DOHH2 (cell line): ENCODE results near the gene SLAMF1.

Source experiments
- CTCF ChIP-seq: fragments of 200-600 bp; sonication (generic); IDR thresholded peaks from one replicate; pipeline ENCODE4 v1.5.1; 2014; ENCODE audit warnings: antibody characterized with exemption, mild to moderate bottlenecking, low read depth, low read length; ENCODE audit not compliant: poor library complexity, severe bottlenecking
- EZH2phosphoT487 ChIP-seq: fragments of 200-600 bp; sonication (generic); IDR thresholded peaks from 2 replicates; pipeline ENCODE4 v1.6.1; 2017; ENCODE audit warnings: borderline replicate concordance, mild to moderate bottlenecking, antibody characterized with exemption, low read length, moderate library complexity, mixed read lengths

- TF ChIP-seq CTCF (no peak), EZH2phosphoT487 (no peak)
These were observed 68.2 kb downstream of the SLAMF1 start for GRCh38 chr1:160578525-160579191.
